Measurements from ENCODE around the gene WDPCP. TPM values are rescaled to one million over a fixed set of nuclear protein-coding genes. Genes with fewer than 3 reads are reported as not detected.

The WDPCP gene
- polyA plus RNA-seq, 1 donor from 2014 or later, result 8.9 TPM

GRCh38 chr2:63194175-63194574 is 394.1 kb downstream of the WDPCP start:
- no peaks in the 10 kb centered on the region for H3K79me2 ChIP-seq (replicated peaks; ENCODE audit: insufficient read depth, low read length)
- no peak overlapping the region for H3K4me3 ChIP-seq (ENCODE audit: low read length)
- no peak overlapping the region for H3K27ac ChIP-seq (ENCODE audit: low read length)
- H3K9ac ChIP-seq (ENCODE audit: low read length), result no peak overlapping the region
- H3F3A ChIP-seq (ENCODE audit: insufficient read depth, low read length, poor library complexity, severe bottlenecking), result no peaks in the 10 kb centered on the region
- H4K20me1 ChIP-seq (ENCODE audit: insufficient read depth), result no peaks in the 10 kb centered on the region
- H3K9me2 ChIP-seq (ENCODE audit: insufficient read depth, low read length), result no peaks in the 10 kb centered on the region
- no peak overlapping the region for H2AFZ ChIP-seq (ENCODE audit: low read depth, low read length)
- no peak overlapping the region for H3K4me2 ChIP-seq (ENCODE audit: low read length)
- no peak for TF ChIP-seq EZH2 (IDR thresholded peaks at IDR 0.05; ENCODE audit: borderline replicate concordance, insufficient read depth, low read length, poor library complexity, severe bottlenecking)
- no peak for TF ChIP-seq TAF1 (IDR thresholded peaks at IDR 0.05; ENCODE audit: low read depth)
- no peak for TF ChIP-seq POLR2AphosphoS5 (IDR thresholded peaks at IDR 0.05)
- TF ChIP-seq CTCF (IDR thresholded peaks at IDR 0.05; ENCODE audit: poor library complexity, severe bottlenecking), result no peak
- no peak for TF ChIP-seq REST (IDR thresholded peaks at IDR 0.05; ENCODE audit: borderline replicate concordance)
- no peak for TF ChIP-seq RAD21 (conservative IDR thresholded peaks at IDR 0.05)
- no peak for TF ChIP-seq EP300 (conservative IDR thresholded peaks at IDR 0.05; ENCODE audit: poor library complexity, severe bottlenecking)
- TF ChIP-seq SMC3 (conservative IDR thresholded peaks at IDR 0.05; ENCODE audit: poor library complexity), result no peak
- no peak for TF ChIP-seq MXI1 (conservative IDR thresholded peaks at IDR 0.05; ENCODE audit: poor library complexity, severe bottlenecking)
- H3K27me3 ChIP-seq (ENCODE audit: insufficient read depth, low read depth, low read length), result no peaks in the 10 kb centered on the region
- H3K9me3 ChIP-seq (ENCODE audit: low read length), result no peaks in the 10 kb centered on the region
- no peaks in the 10 kb centered on the region for H3K36me3 ChIP-seq (ENCODE audit: insufficient read depth, low read length)

- Histone ChIP-seq H3K9ac (ENCODE audit: low read length) (no peak overlapping the region), H3K79me2 (replicated peaks; ENCODE audit: insufficient read depth, low read length) (no peaks in the 10 kb centered on the region), H3K27me3 (ENCODE audit: insufficient read depth, low read depth, low read length) (no peaks in the 10 kb centered on the region), H3K4me2 (ENCODE audit: low read length) (no peak overlapping the region), H3F3A (ENCODE audit: insufficient read depth, low read length, poor library complexity, severe bottlenecking) (no peaks in the 10 kb centered on the region), H3K9me2 (ENCODE audit: insufficient read depth, low read length) (no peaks in the 10 kb centered on the region), H2AFZ (ENCODE audit: low read depth, low read length) (no peak overlapping the region), H4K20me1 (ENCODE audit: insufficient read depth) (no peaks in the 10 kb centered on the region), H3K36me3 (ENCODE audit: insufficient read depth, low read length) (no peaks in the 10 kb centered on the region), H3K4me3 (ENCODE audit: low read length) (no peak overlapping the region), H3K9me3 (ENCODE audit: low read length) (no peaks in the 10 kb centered on the region), H3K27ac (ENCODE audit: low read length) (no peak overlapping the region)
- no peak for TF ChIP-seq CTCF (IDR thresholded peaks at IDR 0.05; ENCODE audit: poor library complexity, severe bottlenecking)
- TF ChIP-seq EP300 (conservative IDR thresholded peaks at IDR 0.05; ENCODE audit: poor library complexity, severe bottlenecking), result no peak
- no peak for TF ChIP-seq MXI1 (conservative IDR thresholded peaks at IDR 0.05; ENCODE audit: poor library complexity, severe bottlenecking)
- no peak for TF ChIP-seq TAF1 (IDR thresholded peaks at IDR 0.05; ENCODE audit: low read depth)
- TF ChIP-seq POLR2AphosphoS5 (IDR thresholded peaks at IDR 0.05), result no peak
These were observed 395.1 kb downstream of the WDPCP start for GRCh38 chr2:63192889-63193774.

Measured in neural cell (in vitro differentiated cells).